SU-DHL-6 (cell line): ENCODE data around the gene PRELP.

Experiments
- H2AFZ ChIP-seq: fragments of 200-600 bp; sonication (generic); 2 replicates; pipeline ENCODE4 v1.6.1; 2014; ENCODE audit warnings: low read depth, mild to moderate bottlenecking, moderate library complexity, mixed read lengths, antibody characterized with exemption, low read length; ENCODE audit not compliant: severe bottlenecking
- H3F3A ChIP-seq: fragments of 200-600 bp; shearing (Covaris generic); 2 replicates; pipeline ENCODE4 v1.6.0; 2016; ENCODE audit warnings: antibody characterized with exemption, mild to moderate bottlenecking; ENCODE audit not compliant: insufficient read depth
- H3K27ac ChIP-seq: fragments of 200-600 bp; sonication (generic); 2 replicates; pipeline ENCODE4 v1.5.1; 2016; ENCODE audit warnings: low read depth, mild to moderate bottlenecking, low read length, moderate library complexity, mixed read lengths
- H3K27me3 ChIP-seq: fragments of 200-600 bp; sonication (generic), shearing (Covaris generic); 2 replicates; pipeline ENCODE4 v1.6.0; 2014; ENCODE audit warnings: mild to moderate bottlenecking, low read length
- H3K36me3 ChIP-seq: fragments of 200-600 bp; sonication (generic); 2 replicates; pipeline ENCODE4 v1.6.1; 2014; ENCODE audit warnings: mild to moderate bottlenecking, low read length, mixed read lengths
- H3K4me2 ChIP-seq: fragments of 300-600, 200-600 bp; shearing (Covaris generic), sonication (generic); 2 replicates; pipeline ENCODE4 v1.6.0; 2014; ENCODE audit warnings: low read length, low read depth, mild to moderate bottlenecking; ENCODE audit not compliant: poor library complexity, severe bottlenecking
- H3K4me3 ChIP-seq: fragments of 200-600 bp; sonication (generic); 2 replicates; pipeline ENCODE4 v1.5.1; 2014; ENCODE audit warnings: antibody characterized with exemption, low read length, mild to moderate bottlenecking, mixed read lengths; ENCODE audit not compliant: insufficient read depth, poor library complexity, severe bottlenecking
- H3K79me2 ChIP-seq: fragments of 200-600 bp; sonication (generic); 2 replicates; pipeline ENCODE4 v1.6.1; 2014; ENCODE audit warnings: mild to moderate bottlenecking, low read length, moderate library complexity; ENCODE audit not compliant: insufficient read depth
- H3K9ac ChIP-seq: fragments of 200-600 bp; sonication (generic); 2 replicates; pipeline ENCODE4 v1.7.0; 2014; ENCODE audit warnings: mild to moderate bottlenecking, low read length
- H3K9me2 ChIP-seq: fragments of 200-600 bp; sonication (generic); replicated peaks from 2 replicates; pipeline ENCODE4 v1.6.1; 2014; ENCODE audit warnings: low read length; ENCODE audit not compliant: insufficient read depth
- H3K9me3 ChIP-seq: fragments of 200-600 bp; sonication (generic); 2 replicates; pipeline ENCODE4 v1.6.1; 2014; ENCODE audit warnings: low read length, mixed read lengths; ENCODE audit not compliant: insufficient read depth
- H4K20me1 ChIP-seq: fragments of 200-600 bp; sonication (generic); 2 replicates; pipeline ENCODE4 v1.6.1; 2014; ENCODE audit warnings: low read depth, mild to moderate bottlenecking, antibody characterized with exemption, low read length, moderate library complexity, mixed read lengths
- EZH2phosphoT487 ChIP-seq: fragments of 200-600 bp; sonication (generic), shearing (Covaris generic); conservative IDR thresholded peaks from 2 replicates; pipeline ENCODE4 v1.6.1; 2018; ENCODE audit warnings: mild to moderate bottlenecking, antibody characterized with exemption, low read length, moderate library complexity, mixed read lengths
- TF ChIP-seq, protein P1 (sequence below): fragments of 200-600 bp; sonication (generic); IDR thresholded peaks from one replicate; pipeline ENCODE4 v1.5.1; 2017; ENCODE audit warnings: antibody characterized with exemption, mild to moderate bottlenecking, low read length, moderate library complexity; ENCODE audit not compliant: insufficient read depth, poor library complexity, severe bottlenecking

PRELP gene

DNA sequence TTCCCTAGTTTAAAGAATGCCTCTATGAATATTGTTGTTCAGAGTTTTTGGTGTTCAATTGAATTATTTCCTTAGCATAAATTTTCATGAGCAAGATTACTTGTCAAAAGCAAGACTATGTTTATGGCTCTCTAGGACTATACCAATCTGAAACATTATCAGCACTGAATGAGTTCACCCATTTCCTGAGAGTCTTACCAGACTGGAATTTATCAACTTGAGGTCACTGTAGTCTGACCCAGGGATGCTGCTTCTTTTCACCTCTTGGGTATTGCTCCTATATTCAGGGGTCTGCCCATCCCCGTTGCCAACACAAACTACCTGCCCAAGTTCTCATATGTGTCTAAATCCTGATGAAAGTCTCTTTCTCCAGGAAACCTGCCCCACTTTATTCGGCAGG is 61.0 kb downstream of the PRELP start:
- H3K4me3 ChIP-seq = no peak overlapping the region
- no peaks in the 10 kb centered on the region for H3K27me3 ChIP-seq
- H3K36me3 ChIP-seq = no peaks in the 10 kb centered on the region
- H2AFZ ChIP-seq = no peak overlapping the region
- no peak overlapping the region for H3K27ac ChIP-seq
- TF ChIP-seq EZH2phosphoT487 = no peak
- TF ChIP-seq, protein P1, sequence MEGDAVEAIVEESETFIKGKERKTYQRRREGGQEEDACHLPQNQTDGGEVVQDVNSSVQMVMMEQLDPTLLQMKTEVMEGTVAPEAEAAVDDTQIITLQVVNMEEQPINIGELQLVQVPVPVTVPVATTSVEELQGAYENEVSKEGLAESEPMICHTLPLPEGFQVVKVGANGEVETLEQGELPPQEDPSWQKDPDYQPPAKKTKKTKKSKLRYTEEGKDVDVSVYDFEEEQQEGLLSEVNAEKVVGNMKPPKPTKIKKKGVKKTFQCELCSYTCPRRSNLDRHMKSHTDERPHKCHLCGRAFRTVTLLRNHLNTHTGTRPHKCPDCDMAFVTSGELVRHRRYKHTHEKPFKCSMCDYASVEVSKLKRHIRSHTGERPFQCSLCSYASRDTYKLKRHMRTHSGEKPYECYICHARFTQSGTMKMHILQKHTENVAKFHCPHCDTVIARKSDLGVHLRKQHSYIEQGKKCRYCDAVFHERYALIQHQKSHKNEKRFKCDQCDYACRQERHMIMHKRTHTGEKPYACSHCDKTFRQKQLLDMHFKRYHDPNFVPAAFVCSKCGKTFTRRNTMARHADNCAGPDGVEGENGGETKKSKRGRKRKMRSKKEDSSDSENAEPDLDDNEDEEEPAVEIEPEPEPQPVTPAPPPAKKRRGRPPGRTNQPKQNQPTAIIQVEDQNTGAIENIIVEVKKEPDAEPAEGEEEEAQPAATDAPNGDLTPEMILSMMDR = no peak
- no peaks in the 10 kb centered on the region for H3K9me2 ChIP-seq
- H3K9me3 ChIP-seq = no peaks in the 10 kb centered on the region
- H3K79me2 ChIP-seq = no peaks in the 10 kb centered on the region
- H3K9ac ChIP-seq = no peak overlapping the region
- H4K20me1 ChIP-seq = no peaks in the 10 kb centered on the region
- no peak overlapping the region for H3K4me2 ChIP-seq
- H3F3A ChIP-seq = no peaks in the 10 kb centered on the region

DNA sequence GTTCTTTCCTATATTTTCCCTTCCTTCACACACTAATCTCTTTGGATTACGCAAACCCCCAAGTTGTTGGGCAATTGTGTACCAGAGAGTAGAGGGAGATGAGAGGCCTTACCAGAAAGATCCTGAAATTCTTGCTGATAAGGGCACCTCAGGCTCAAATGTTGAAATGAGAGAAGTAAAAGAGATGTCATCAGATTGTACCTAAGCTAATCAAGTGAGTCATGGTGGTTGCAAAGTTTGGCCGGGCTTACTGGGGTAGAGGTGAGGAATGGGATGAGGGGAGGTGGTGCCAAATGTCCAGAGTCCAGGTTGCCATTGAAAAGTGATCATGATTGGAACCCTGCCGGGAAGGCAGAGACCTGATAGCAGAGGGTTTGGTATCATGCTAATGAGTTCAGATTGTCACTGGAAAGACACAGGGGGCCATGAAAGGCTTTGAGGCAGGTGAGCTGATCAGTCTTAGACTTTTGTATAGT is 61.4 kb downstream of the PRELP start:
- H3K79me2 ChIP-seq = no peaks in the 10 kb centered on the region
- H3K36me3 ChIP-seq = no peaks in the 10 kb centered on the region
- H3K27me3 ChIP-seq = no peaks in the 10 kb centered on the region
- no peaks in the 10 kb centered on the region for H3K9me2 ChIP-seq
- no peak overlapping the region for H3K4me3 ChIP-seq
- H3K9me3 ChIP-seq = no peaks in the 10 kb centered on the region
- TF ChIP-seq, protein P1 = no peak
- no peak for TF ChIP-seq EZH2phosphoT487
- no peak overlapping the region for H2AFZ ChIP-seq
- no peak overlapping the region for H3K27ac ChIP-seq
- H3K9ac ChIP-seq = no peak overlapping the region
- H3K4me2 ChIP-seq = no peak overlapping the region
- no peaks in the 10 kb centered on the region for H3F3A ChIP-seq
- H4K20me1 ChIP-seq = no peaks in the 10 kb centered on the region

DNA sequence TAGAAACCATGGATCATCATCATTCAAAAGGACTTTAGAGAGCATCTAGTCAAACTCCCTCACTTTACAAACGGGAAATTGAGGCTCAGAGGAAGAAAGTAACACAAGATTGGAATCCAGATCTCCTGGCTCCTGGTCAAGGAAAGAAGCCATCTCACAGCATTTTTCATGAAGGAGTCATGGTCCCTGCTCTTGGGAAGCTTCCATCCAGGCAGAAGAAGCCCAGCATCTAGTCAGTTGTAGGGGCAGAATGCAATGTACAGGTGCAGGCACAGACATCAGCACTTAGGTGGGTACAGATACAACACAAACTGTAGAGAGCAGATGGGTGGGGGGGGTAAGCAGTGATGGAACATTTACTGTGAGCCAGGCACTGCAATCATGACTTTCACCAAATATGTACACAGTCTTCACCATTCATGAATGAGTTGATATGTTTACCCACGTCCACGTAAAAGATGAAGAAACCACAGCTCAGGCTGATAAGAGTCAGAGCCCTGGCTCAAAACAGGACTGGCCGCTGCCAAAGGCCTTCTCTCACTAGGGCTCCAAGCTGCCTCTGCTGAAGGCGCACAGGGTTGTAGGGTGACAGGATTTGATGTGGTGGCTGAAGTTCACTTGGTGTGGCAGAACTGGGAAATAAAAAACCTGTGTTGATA is 62.3 kb downstream of the PRELP start:
- Histone ChIP-seq H2AFZ (no peak overlapping the region), H3K4me2 (no peak overlapping the region), H3K9me3 (no peaks in the 10 kb centered on the region), H4K20me1 (no peaks in the 10 kb centered on the region), H3K4me3 (no peak overlapping the region), H3K9me2 (no peaks in the 10 kb centered on the region), H3K9ac (no peak overlapping the region), H3K27me3 (no peaks in the 10 kb centered on the region), H3K27ac (no peak overlapping the region), H3F3A (no peaks in the 10 kb centered on the region), H3K79me2 (no peaks in the 10 kb centered on the region), H3K36me3 (no peaks in the 10 kb centered on the region)
- TF ChIP-seq, protein P1 = no peak
- TF ChIP-seq EZH2phosphoT487 = no peak
